Ureter (tissue), 1 donor: ENCODE measurements around the gene SLX9. TPM values are rescaled to one million over a fixed set of nuclear protein-coding genes. Genes with fewer than 3 reads are reported as not detected.
"Not testable (repeated sequence)": the region's sequence is repeated elsewhere in the genome, so short reads cannot be mapped to it uniquely, and the experiment has no call there.

ENCODE experiments used
- DNase-seq: peaks from one replicate; pipeline ENCODE4 v3.0.0-alpha.2; 2020; ENCODE audit warnings: low spot score
- total RNA-seq: library from RNA; stranded (reverse); gene quantifications from one replicate; pipeline ENCODE4 v1.2.4, GENCODE V29; 2023
- donor health status: DM: yes; HTN: yes; CAD: no.

SLX9 gene
- total RNA-seq, 1 donor from 2014 or later: 32.4 TPM

GRCh38 chr21:45017039-45017960, 77.5 kb downstream of the SLX9 start:
- DNase-seq: no peak

DNA sequence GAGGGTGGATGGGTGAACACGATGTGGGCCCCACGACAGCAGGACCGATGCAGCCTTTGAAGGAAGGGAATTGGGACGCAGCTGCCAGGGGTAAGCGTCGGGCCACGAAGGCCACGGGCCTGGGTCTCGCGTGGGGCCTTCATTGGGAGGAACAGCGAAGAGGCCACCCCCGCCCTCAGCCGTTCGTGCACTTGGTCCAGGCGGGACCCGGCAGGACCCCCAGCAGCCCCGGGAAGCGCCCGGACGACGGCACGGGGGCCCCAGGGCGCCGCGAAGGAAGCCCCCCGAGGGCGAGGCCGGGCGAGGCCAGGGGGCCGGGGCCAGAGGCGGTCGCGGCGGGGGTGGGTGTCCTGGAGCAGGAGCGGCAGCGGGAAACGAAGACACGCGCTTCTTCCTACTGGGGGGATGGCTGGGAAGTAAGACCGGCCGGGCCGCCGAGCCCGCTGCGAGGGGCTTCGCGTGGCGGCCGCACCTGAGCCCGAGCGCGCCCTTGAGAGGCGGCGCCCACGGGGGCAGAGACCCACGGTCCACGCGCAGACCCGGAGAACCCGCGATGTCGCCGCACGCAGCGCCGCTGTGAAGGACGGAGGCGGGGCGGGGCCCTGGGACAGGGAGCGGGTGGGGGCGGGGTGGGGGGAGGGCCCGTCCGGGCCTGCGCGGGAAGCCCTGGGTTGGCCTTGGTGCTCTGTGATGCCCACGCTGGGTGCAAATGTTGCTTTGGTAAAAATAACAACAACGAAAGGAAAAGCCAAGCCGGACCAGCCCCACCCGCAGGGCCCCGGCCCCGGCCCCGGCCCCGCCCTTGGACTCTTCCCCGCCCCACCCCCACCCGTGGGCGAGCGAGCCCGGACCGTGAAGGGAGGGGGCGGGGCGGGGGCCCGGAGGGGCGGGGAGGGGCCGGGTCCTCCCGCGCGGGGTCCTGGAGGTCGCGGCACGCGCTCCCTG, 78.6 kb downstream of the SLX9 start:
- no peak for DNase-seq

- no peak for DNase-seq
These were observed 79.5 kb downstream of the SLX9 start for GRCh38 chr21:45019076-45019886.

GRCh38 chr21:45019887-45020537, 80.2 kb downstream of the SLX9 start:
- no peak for DNase-seq

GRCh38 chr21:45020629-45021427, 81.0 kb downstream of the SLX9 start:
- DNase-seq: no peak

DNA sequence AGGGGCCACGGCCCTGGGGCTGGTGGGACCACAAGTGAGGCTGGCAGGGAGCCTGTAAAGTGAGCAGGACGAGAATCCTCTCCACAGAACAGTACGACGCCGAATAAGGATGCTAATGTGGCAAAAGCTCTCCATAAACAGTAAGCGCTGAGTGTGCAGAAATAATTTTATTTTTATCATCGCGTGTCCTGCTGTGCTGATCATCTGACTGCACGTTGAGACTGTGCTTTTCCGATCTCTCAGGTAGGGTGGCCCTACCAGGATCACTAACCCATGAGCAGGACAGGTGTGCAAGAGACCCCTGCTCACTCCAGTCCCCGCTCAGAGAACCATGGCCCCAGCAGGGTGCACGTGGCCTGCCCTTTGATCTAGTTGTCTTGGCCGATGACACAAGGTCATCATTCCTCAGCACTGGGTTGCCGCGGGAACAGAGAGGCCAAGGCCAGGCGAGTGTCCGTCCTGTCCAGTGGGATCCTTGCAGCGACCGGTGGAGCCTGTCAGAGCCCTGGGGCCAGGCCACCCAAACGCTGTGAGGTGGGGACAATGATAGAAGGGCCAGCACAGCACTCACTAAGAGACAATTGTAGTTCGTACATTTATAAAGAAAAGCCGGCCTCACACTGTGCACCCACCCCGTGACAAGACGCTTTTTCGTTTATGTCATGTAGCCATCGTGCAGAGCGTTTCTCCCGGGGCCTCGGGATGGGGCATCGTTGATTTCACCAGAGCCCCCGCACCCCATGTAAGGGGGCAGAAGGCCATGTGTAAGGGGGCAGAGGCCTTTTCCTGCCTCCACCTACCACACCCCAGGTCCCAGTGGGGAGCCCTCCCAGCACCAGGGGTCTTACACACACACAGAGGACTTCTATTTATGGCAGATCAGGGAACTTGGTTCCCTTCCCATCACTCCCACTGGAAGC, 81.9 kb downstream of the SLX9 start:
- DNase-seq: no peak

DNA sequence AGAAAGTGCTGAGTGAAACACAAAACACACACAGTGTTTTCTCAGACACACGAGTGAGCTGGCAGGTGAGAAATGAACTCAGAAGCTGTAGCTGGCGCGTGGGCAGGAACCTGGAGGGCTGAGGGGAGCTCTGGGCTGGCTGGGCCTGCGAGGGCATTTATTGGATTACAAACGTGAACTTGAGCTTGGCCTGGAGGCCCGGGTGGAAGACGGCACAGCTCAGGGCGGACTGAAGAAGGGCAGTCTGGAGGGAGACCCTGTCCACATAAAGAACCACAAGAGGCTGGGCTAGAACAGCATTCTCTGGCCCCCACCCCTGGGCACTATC, 82.5 kb downstream of the SLX9 start:
- no peak for DNase-seq

GRCh38 chr21:45022736-45023135, 82.9 kb downstream of the SLX9 start:
- no peak for DNase-seq

- not testable (repeated sequence) for DNase-seq
These were observed 84.7 kb downstream of the SLX9 start for GRCh38 chr21:45024516-45024915.

GRCh38 chr21:45026066-45026745, 86.4 kb downstream of the SLX9 start:
- no peak for DNase-seq

Other genes starting within 250 kb of the SLX9 start
- gene KRTAP10-12, start 242.9 kb upstream of the SLX9 start, total RNA-seq: not detected
- 0.10 TPM for gene TSPEAR, start 228.5 kb upstream of the SLX9 start, total RNA-seq
- gene UBE2G2, start 138.2 kb upstream of the SLX9 start, total RNA-seq: 126 TPM
- 73.4 TPM for gene SUMO3, start 122.0 kb upstream of the SLX9 start, total RNA-seq
- 181 TPM for gene PTTG1IP, start 66.3 kb upstream of the SLX9 start, total RNA-seq
- gene ITGB2, start 19.1 kb upstream of the SLX9 start, total RNA-seq: 35.7 TPM
- gene ADARB1, start 134.6 kb downstream of the SLX9 start, total RNA-seq: 23.9 TPM